GM19043 (cell line): ENCODE results near the gene NT5C1B.
"Not testable (repeated sequence)": the region's sequence is repeated elsewhere in the genome, so short reads cannot be mapped to it uniquely, and the experiment has no call there.

ENCODE experiments used
- ATAC-seq: cut with Tn5 transposase; IDR thresholded peaks from one replicate; pipeline ENCODE4 v1.9.1; 2021; ENCODE audit warnings: low read depth; ENCODE audit not compliant: unreplicated experiment

NT5C1B gene

GRCh38 chr2:18589354-18589753, at the start of gene NT5C1B:
Gene NT5C1B (minus strand): TSS chr2:18589569. CDS start chr2:18589468, 101 bp downstream.
- ATAC-seq: no peak

GRCh38 chr2:18637196-18637595, 47.8 kb upstream of the NT5C1B start:
- ATAC-seq: no peak

- ATAC-seq: not testable (repeated sequence)
Measured at GRCh38 chr2:18632699-18633098, 43.3 kb upstream of the NT5C1B start.

GRCh38 chr2:18630941-18631340, 41.6 kb upstream of the NT5C1B start:
- no peak for ATAC-seq

GRCh38 chr2:18630541-18630940, 41.2 kb upstream of the NT5C1B start:
- ATAC-seq: no peak

GRCh38 chr2:18630101-18630500, 40.7 kb upstream of the NT5C1B start:
- no peak for ATAC-seq

- ATAC-seq: no peak
Measured at GRCh38 chr2:18626958-18627650, 37.7 kb upstream of the NT5C1B start.

- no peak for ATAC-seq
Measured at GRCh38 chr2:18626256-18626668, 36.9 kb upstream of the NT5C1B start.

GRCh38 chr2:18625563-18625962, 36.2 kb upstream of the NT5C1B start:
- no peak for ATAC-seq

- ATAC-seq: no peak
Measured at GRCh38 chr2:18623782-18624181, 34.4 kb upstream of the NT5C1B start.

- no peak for ATAC-seq
Measured at GRCh38 chr2:18620867-18621632, 31.7 kb upstream of the NT5C1B start.

- no peak for ATAC-seq
Measured at GRCh38 chr2:18619091-18619490, 29.7 kb upstream of the NT5C1B start.

- ATAC-seq: no peak
Measured at GRCh38 chr2:18614041-18614440, 24.7 kb upstream of the NT5C1B start.

GRCh38 chr2:18612133-18612532, 22.8 kb upstream of the NT5C1B start:
- ATAC-seq: no peak

GRCh38 chr2:18611604-18612003, 22.2 kb upstream of the NT5C1B start:
- ATAC-seq: no peak

- ATAC-seq: no peak
Measured at GRCh38 chr2:18611184-18611583, 21.8 kb upstream of the NT5C1B start.

- no peak for ATAC-seq
Measured at GRCh38 chr2:18610651-18611050, 21.3 kb upstream of the NT5C1B start.

- ATAC-seq: no peak
Measured at GRCh38 chr2:18610090-18610489, 20.7 kb upstream of the NT5C1B start.

- no peak for ATAC-seq
Measured at GRCh38 chr2:18605115-18605514, 15.7 kb upstream of the NT5C1B start.

GRCh38 chr2:18604531-18604885, 15.1 kb upstream of the NT5C1B start:
- no peak for ATAC-seq

GRCh38 chr2:18603854-18604530, 14.6 kb upstream of the NT5C1B start:
- ATAC-seq: no peak

GRCh38 chr2:18602298-18602697, 12.9 kb upstream of the NT5C1B start:
- no peak for ATAC-seq
